Keratinocyte (primary cell): ENCODE data around the gene PTP4A2. TPM values are rescaled to one million over a fixed set of nuclear protein-coding genes. Genes with fewer than 3 reads are reported as not detected.

Source experiments
- DNase-seq: peaks from one replicate; pipeline ENCODE4 v3.0.0-alpha.2; 2011; ENCODE audit warnings: low read depth, missing footprints, low spot score
- FAIRE-seq: peaks from 2 replicates; lab custom pipeline; 2011; peaks lifted over from hg19 to GRCh38; lab: Jason Lieb, UNC
- H2AFZ ChIP-seq: 2 replicates; pipeline ENCODE4 v1.6.0; 2012; ENCODE audit warnings: low read length, control low read depth, inconsistent platforms; ENCODE audit not compliant: control insufficient read depth
- H3K27ac ChIP-seq: 2 replicates; pipeline ENCODE4 v1.5.1; 2011; ENCODE audit warnings: low read length; ENCODE audit not compliant: control insufficient read depth, insufficient read depth
- H3K27me3 ChIP-seq: 3 replicates; pipeline ENCODE4 v1.6.0; 2011; ENCODE audit warnings: low read length; ENCODE audit not compliant: control insufficient read depth, insufficient read depth; ENCODE audit errors: extremely low read depth
- H3K36me3 ChIP-seq, 2 experiments: 2 replicates in 1 of 2; 3 replicates in 1 of 2; pipeline ENCODE4 v1.5.1; 2011; ENCODE audit warnings: low read length in 2 of 2, mild to moderate bottlenecking in 1 of 2; ENCODE audit not compliant: control insufficient read depth in 2 of 2, insufficient read depth in 2 of 2; ENCODE audit errors: extremely low read depth in 1 of 2
- H3K4me1 ChIP-seq: 3 replicates; pipeline ENCODE4 v1.5.1; 2011; ENCODE audit warnings: low read length; ENCODE audit not compliant: control insufficient read depth, insufficient read depth; ENCODE audit errors: extremely low read depth
- H3K4me2 ChIP-seq: 3 replicates; pipeline ENCODE4 v1.6.0; 2011; ENCODE audit warnings: low read depth, low read length; ENCODE audit not compliant: control insufficient read depth, insufficient read depth; ENCODE audit errors: extremely low read depth
- H3K4me3 ChIP-seq, 3 experiments: fragments of 200-600 bp in 1 of 3; sonication (generic) in 1 of 3; 2 replicates in 2 of 3; 3 replicates in 1 of 3; pipeline ENCODE4 v1.5.1; 2011 to 2016; ENCODE audit warnings: low read length in 3 of 3, mild to moderate bottlenecking in 3 of 3, control low read depth in 2 of 3, inconsistent platforms in 1 of 3, low read depth in 1 of 3, mixed read lengths in 1 of 3, mixed run types in 1 of 3, moderate library complexity in 1 of 3; ENCODE audit not compliant: control insufficient read depth in 2 of 3, insufficient read depth in 2 of 3; ENCODE audit errors: extremely low read depth in 1 of 3
- H3K79me2 ChIP-seq: 2 replicates; pipeline ENCODE4 v1.6.0; 2012; ENCODE audit warnings: low read length; ENCODE audit not compliant: control insufficient read depth, insufficient read depth
- H3K9ac ChIP-seq: 3 replicates; pipeline ENCODE4 v1.6.0; 2011; ENCODE audit warnings: low read length; ENCODE audit not compliant: control insufficient read depth, insufficient read depth; ENCODE audit errors: extremely low read depth
- H3K9me1 ChIP-seq: 3 replicates; pipeline ENCODE4 v1.6.0; 2011; ENCODE audit warnings: low read length; ENCODE audit not compliant: control insufficient read depth, insufficient read depth; ENCODE audit errors: extremely low read depth
- H3K9me3 ChIP-seq: 2 replicates; pipeline ENCODE4 v1.5.1; 2012; ENCODE audit warnings: low read depth, low read length; ENCODE audit not compliant: control insufficient read depth
- H4K20me1 ChIP-seq: 3 replicates; pipeline ENCODE4 v1.6.0; 2011; ENCODE audit warnings: low read length; ENCODE audit not compliant: control insufficient read depth, insufficient read depth; ENCODE audit errors: extremely low read depth
- EZH2 ChIP-seq: IDR thresholded peaks from one replicate; pipeline ENCODE4 v1.6.1; 2012; ENCODE audit warnings: inconsistent platforms, mild to moderate bottlenecking, low read length, moderate library complexity
- dilution Hi-C: fragments of 300-500 bp; cut with MboI; formaldehyde crosslinking; loops from one replicate; pipeline ENCODE4 v1.7.0; 2020; ENCODE audit warnings: low sequenced_read_pairs; ENCODE audit not compliant: extremely low pct_ligation_motif_present
- polyA plus RNA-seq, 5 experiments: library from polyadenylated mRNA; depleted of rRNA in 3 of 5; stranded (reverse) in 3 of 5; stranded (forward) in 1 of 5; unstranded in 1 of 5; fragments of >200 nt; gene quantifications; 1 replicate in 1 of 5; 2 replicates in 3 of 5; 3 replicates in 1 of 5; pipeline versions ENCODE4 v1.2.1 to v1.2.3, GENCODE V29; 2011 to 2012; ENCODE audit warnings: missing spikeins in 2 of 5, low read depth in 1 of 5, low replicate concordance in 1 of 5
- TF ChIP-seq, protein P1 (sequence below), 3 experiments: IDR thresholded peaks in 1 of 3; conservative IDR thresholded peaks in 1 of 3; optimal IDR thresholded peaks in 1 of 3; 2 replicates in 2 of 3; 3 replicates in 1 of 3; pipeline versions ENCODE3 to v1.5.1; 2011; ENCODE audit warnings: low read length in 3 of 3, mild to moderate bottlenecking in 3 of 3, moderate library complexity in 2 of 3, control low read depth in 1 of 3, inconsistent platforms in 1 of 3; ENCODE audit not compliant: insufficient read depth in 2 of 3; ENCODE audit errors: extremely low read depth in 1 of 3

PTP4A2 gene
- polyA plus RNA-seq, 1 donor (not counting 4 experiments of a cell fraction or from before 2014, with no cell fraction given), result 368 TPM

DNA sequence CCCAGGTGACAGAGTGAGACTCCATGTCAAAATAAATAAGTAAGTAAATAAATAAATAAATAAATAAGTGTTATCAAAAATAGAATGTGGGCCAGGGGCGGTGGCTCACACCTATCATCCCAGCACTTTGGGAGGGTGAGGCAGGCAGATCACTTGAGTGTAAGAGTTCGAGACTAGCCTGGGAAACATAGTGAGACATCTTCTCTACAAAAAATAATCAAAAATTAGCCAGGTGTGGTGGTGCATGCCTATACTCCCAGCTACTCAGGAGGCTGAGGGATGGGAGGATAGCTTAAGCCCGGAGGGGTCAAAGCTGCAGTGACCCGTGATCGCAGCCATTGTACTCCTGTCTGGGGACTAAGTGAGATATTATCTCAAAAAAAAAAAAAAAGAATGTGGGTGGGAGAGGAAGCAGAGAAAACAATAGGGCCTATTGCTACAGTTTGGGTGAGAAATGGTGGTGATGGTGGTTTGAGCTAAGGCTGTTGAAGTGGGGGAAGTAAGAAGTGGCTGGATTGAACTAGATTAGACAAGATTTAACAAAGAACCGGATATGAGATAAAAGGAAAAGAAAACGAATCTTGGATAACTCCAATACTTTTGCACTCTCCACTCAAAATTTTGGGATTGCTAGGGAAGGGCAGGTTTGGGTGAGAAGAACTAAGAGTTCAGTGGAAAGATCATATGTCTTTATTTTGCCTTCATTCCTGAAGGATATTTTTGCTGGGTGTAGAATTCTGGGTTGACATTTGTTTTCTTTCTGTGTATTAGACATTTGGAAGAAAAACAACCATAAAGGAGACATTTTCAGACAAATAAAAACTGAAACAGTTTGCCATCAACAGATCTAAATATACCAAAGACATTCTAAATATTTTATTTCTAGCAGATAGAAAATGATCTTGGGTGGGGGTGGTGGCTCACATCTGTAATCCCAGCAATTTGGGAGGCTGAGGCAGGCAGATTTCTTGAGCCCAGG lies 65.2 kb downstream of the PTP4A2 start:
- FAIRE-seq (no peak), DNase-seq (no peak)
- dilution Hi-C loops, result no loop called here
- no peak overlapping the region for H3K4me3 ChIP-seq
- H4K20me1 ChIP-seq, result no peaks in the 10 kb centered on the region
- H3K4me1 ChIP-seq, result no peaks in the 10 kb centered on the region
- no peaks in the 10 kb centered on the region for H3K9me3 ChIP-seq
- no peaks in the 10 kb centered on the region for H3K36me3 ChIP-seq
- H3K27ac ChIP-seq, result no peak overlapping the region
- H3K27me3 ChIP-seq, result no peaks in the 10 kb centered on the region
- H3K79me2 ChIP-seq, result no peaks in the 10 kb centered on the region
- no peak overlapping the region for H2AFZ ChIP-seq
- TF ChIP-seq, protein P1, sequence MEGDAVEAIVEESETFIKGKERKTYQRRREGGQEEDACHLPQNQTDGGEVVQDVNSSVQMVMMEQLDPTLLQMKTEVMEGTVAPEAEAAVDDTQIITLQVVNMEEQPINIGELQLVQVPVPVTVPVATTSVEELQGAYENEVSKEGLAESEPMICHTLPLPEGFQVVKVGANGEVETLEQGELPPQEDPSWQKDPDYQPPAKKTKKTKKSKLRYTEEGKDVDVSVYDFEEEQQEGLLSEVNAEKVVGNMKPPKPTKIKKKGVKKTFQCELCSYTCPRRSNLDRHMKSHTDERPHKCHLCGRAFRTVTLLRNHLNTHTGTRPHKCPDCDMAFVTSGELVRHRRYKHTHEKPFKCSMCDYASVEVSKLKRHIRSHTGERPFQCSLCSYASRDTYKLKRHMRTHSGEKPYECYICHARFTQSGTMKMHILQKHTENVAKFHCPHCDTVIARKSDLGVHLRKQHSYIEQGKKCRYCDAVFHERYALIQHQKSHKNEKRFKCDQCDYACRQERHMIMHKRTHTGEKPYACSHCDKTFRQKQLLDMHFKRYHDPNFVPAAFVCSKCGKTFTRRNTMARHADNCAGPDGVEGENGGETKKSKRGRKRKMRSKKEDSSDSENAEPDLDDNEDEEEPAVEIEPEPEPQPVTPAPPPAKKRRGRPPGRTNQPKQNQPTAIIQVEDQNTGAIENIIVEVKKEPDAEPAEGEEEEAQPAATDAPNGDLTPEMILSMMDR (optimal IDR thresholded peaks at IDR 0.05 in 1 of 3, IDR thresholded peaks at IDR 0.05 in 1 of 3, conservative IDR thresholded peaks at IDR 0.05 in 1 of 3; ENCODE audit: extremely low read depth in 1 of 3, insufficient read depth in 2 of 3, low read length in 3 of 3), result no peak
- no peak for TF ChIP-seq EZH2
- no peak overlapping the region for H3K4me2 ChIP-seq
- H3K9me1 ChIP-seq, result no peaks in the 10 kb centered on the region
- no peak overlapping the region for H3K9ac ChIP-seq

DNA sequence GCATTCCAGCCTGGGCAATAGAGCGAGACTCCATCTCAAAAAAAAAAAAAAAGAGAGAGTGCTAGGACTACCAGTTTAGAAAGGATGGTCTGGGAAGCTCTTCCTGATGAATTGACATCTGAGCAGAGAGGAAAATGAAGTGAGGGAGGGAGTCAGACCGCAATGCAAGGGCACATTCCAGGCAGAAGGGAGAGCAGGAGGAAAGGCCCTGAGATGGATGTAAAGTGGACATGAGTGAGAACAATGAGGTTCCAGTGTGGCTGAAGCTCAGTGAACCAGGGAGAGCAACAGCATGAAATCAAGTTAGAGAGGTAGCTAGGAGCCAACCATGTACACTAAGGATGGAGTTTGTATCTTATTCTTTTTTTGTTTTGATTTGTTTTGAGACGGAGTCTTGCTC lies 66.5 kb downstream of the PTP4A2 start:
- Histone ChIP-seq H3K27me3 (no peaks in the 10 kb centered on the region), H4K20me1 (no peaks in the 10 kb centered on the region), H3K4me3 (no peak overlapping the region), H3K9ac (no peak overlapping the region), H3K4me1 (no peaks in the 10 kb centered on the region), H3K79me2 (no peaks in the 10 kb centered on the region), H3K9me1 (no peaks in the 10 kb centered on the region), H3K27ac (no peak overlapping the region), H3K9me3 (no peaks in the 10 kb centered on the region), H3K36me3 (no peaks in the 10 kb centered on the region), H3K4me2 (no peak overlapping the region), H2AFZ (no peak overlapping the region)
- no peak for FAIRE-seq
- DNase-seq, result no peak
- TF ChIP-seq EZH2, result no peak
- TF ChIP-seq, protein P1 (optimal IDR thresholded peaks at IDR 0.05 in 1 of 3, IDR thresholded peaks at IDR 0.05 in 1 of 3, conservative IDR thresholded peaks at IDR 0.05 in 1 of 3; ENCODE audit: extremely low read depth in 1 of 3, insufficient read depth in 2 of 3, low read length in 3 of 3), result no peak
- dilution Hi-C loops, result no loop called here
